OCI-M2 (cell line): ENCODE results near the gene OTOA.
"Not testable (repeated sequence)": the region's sequence is repeated elsewhere in the genome, so short reads cannot be mapped to it uniquely, and the experiment has no call there.

ENCODE experiments used
- DNase-seq: peaks from one replicate; lab custom pipeline; 2025; ENCODE audit not compliant: unreplicated experiment; lab: John Stamatoyannopoulos, UW

OTOA gene

GRCh38 chr16:21717608-21718007 lies 53.8 kb downstream of the OTOA start:
- no peak for DNase-seq

- no peak for DNase-seq
Observed at GRCh38 chr16:21719283-21719682, 55.5 kb downstream of the OTOA start.

GRCh38 chr16:21720533-21720932 lies 56.8 kb downstream of the OTOA start:
- DNase-seq: no peak

- DNase-seq: no peak
Observed at GRCh38 chr16:21722771-21723455, 59.1 kb downstream of the OTOA start.

GRCh38 chr16:21723532-21723931 lies 59.8 kb downstream of the OTOA start:
- no peak for DNase-seq

GRCh38 chr16:21727344-21727743 lies 63.6 kb downstream of the OTOA start:
- no peak for DNase-seq

- DNase-seq: not testable (repeated sequence)
Observed at GRCh38 chr16:21731233-21731632, 67.5 kb downstream of the OTOA start.

- DNase-seq: not testable (repeated sequence)
Observed at GRCh38 chr16:21740637-21741036, 76.9 kb downstream of the OTOA start.

- DNase-seq: not testable (repeated sequence)
Observed at GRCh38 chr16:21756192-21757079, 92.7 kb downstream of the OTOA start.

GRCh38 chr16:21757080-21757671 lies 93.4 kb downstream of the OTOA start:
- not testable (repeated sequence) for DNase-seq

GRCh38 chr16:21768280-21768679 lies 104.5 kb downstream of the OTOA start:
- not testable (repeated sequence) for DNase-seq

- DNase-seq: not testable (repeated sequence)
Observed at GRCh38 chr16:21768810-21769209, 105.0 kb downstream of the OTOA start.

GRCh38 chr16:21769284-21769683 lies 105.5 kb downstream of the OTOA start:
- not testable (repeated sequence) for DNase-seq

- DNase-seq: not testable (repeated sequence)
Observed at GRCh38 chr16:21770584-21770983, 106.8 kb downstream of the OTOA start.

GRCh38 chr16:21772547-21773206 lies 108.9 kb downstream of the OTOA start:
- not testable (repeated sequence) for DNase-seq

- DNase-seq: not testable (repeated sequence)
Observed at GRCh38 chr16:21773207-21773553, 109.4 kb downstream of the OTOA start.

GRCh38 chr16:21780525-21780924 lies 116.8 kb downstream of the OTOA start:
- DNase-seq: not testable (repeated sequence)

- not testable (repeated sequence) for DNase-seq
Observed at GRCh38 chr16:21790506-21790905, 126.7 kb downstream of the OTOA start.

GRCh38 chr16:21793310-21793709 lies 129.5 kb downstream of the OTOA start:
- not testable (repeated sequence) for DNase-seq

- not testable (repeated sequence) for DNase-seq
Observed at GRCh38 chr16:21798601-21799000, 134.8 kb downstream of the OTOA start.
